Loucy (cell line): ENCODE measurements around the gene WWC1.
"Not testable (repeated sequence)": the region's sequence is repeated elsewhere in the genome, so short reads cannot be mapped to it uniquely, and the experiment has no call there.

Source experiments
- H2AFZ ChIP-seq: fragments of 200-600 bp; sonication (generic); 2 replicates; pipeline ENCODE4 v1.6.0; 2016; ENCODE audit warnings: antibody characterized with exemption, mild to moderate bottlenecking, low read length, moderate library complexity
- H3F3A ChIP-seq: fragments of 200-600 bp; 2 replicates; pipeline ENCODE4 v1.6.0; 2016; ENCODE audit warnings: antibody characterized with exemption, low read depth, mild to moderate bottlenecking
- H3K27me3 ChIP-seq: fragments of 200-600 bp; sonication (generic); 2 replicates; pipeline ENCODE4 v1.6.1; 2014; ENCODE audit warnings: low read length, mild to moderate bottlenecking; ENCODE audit not compliant: insufficient read depth, poor library complexity, severe bottlenecking
- H3K36me3 ChIP-seq: fragments of 200-600 bp; sonication (generic); 2 replicates; pipeline ENCODE4 v1.6.1; 2016; ENCODE audit warnings: low read length; ENCODE audit not compliant: insufficient read depth
- H3K4me1 ChIP-seq: fragments of 200-600 bp; sonication (generic); 2 replicates; pipeline ENCODE4 v1.5.1; 2014; ENCODE audit warnings: low read length, mild to moderate bottlenecking; ENCODE audit not compliant: insufficient read depth, poor library complexity, severe bottlenecking
- H3K4me2 ChIP-seq: fragments of 200-600 bp; sonication (generic); 2 replicates; pipeline ENCODE4 v1.6.0; 2014; ENCODE audit warnings: antibody characterized with exemption, low read length, low read depth, mild to moderate bottlenecking; ENCODE audit not compliant: poor library complexity, severe bottlenecking
- H3K4me3 ChIP-seq: fragments of 200-600 bp; sonication (generic); 2 replicates; pipeline ENCODE4 v1.5.1; 2014; ENCODE audit warnings: low read length, mild to moderate bottlenecking, mixed read lengths; ENCODE audit not compliant: poor library complexity, severe bottlenecking
- H3K79me2 ChIP-seq: fragments of 200-600 bp; sonication (generic); 2 replicates; pipeline ENCODE4 v1.6.1; 2014; ENCODE audit warnings: low read length; ENCODE audit not compliant: insufficient read depth
- H3K9ac ChIP-seq: fragments of 200-600 bp; sonication (generic); 2 replicates; pipeline ENCODE4 v1.6.0; 2014; ENCODE audit warnings: mild to moderate bottlenecking, low read depth, low read length, moderate library complexity; ENCODE audit not compliant: poor library complexity, severe bottlenecking
- H3K9me2 ChIP-seq: fragments of 200-600 bp; sonication (generic); replicated peaks from 2 replicates; pipeline ENCODE4 v1.6.1; 2016; ENCODE audit warnings: low read depth, low read length, mixed read lengths
- H3K9me3 ChIP-seq: fragments of 200-600 bp; sonication (generic); 2 replicates; pipeline ENCODE4 v1.6.1; 2014; ENCODE audit warnings: mild to moderate bottlenecking, antibody characterized with exemption, low read length, low read depth; ENCODE audit not compliant: insufficient read depth
- H4K20me1 ChIP-seq: fragments of 200-600 bp; sonication (generic); 2 replicates; pipeline ENCODE4 v1.6.0; 2014; ENCODE audit warnings: antibody characterized with exemption, low read length, mild to moderate bottlenecking; ENCODE audit not compliant: insufficient read depth, poor library complexity, severe bottlenecking
- EZH2phosphoT487 ChIP-seq: fragments of 200-600 bp; IDR thresholded peaks from 2 replicates; pipeline ENCODE4 v1.6.1; 2018; ENCODE audit warnings: antibody characterized with exemption, mild to moderate bottlenecking, moderate library complexity, borderline replicate concordance
- TF ChIP-seq, protein P1 (sequence below): fragments of 200-600 bp; sonication (generic); conservative IDR thresholded peaks from 2 replicates; pipeline ENCODE4 v1.5.1; 2014; ENCODE audit warnings: mild to moderate bottlenecking, antibody characterized with exemption, low read length

The WWC1 gene

DNA sequence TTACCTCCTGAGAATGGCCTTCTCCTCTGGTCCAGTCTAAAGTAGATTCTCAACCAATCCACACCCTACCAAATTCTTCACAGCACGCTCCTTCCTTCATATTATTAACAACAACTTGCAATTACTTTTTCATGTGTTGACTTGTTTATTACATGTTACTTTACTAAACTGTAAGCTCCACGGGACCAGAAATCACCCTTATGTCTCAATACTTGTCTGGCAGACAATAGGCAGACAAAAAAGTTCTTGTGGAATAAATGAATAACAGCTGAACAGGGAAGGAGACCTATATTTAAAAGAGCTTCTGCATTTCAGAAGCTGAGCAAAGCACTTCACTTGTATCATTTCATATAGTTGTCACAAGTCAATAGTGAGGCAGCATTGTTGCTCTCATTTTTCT is 5.7 kb upstream of the WWC1 start:
- Histone ChIP-seq H3K79me2 (no peaks in the 10 kb centered on the region), H2AFZ (no peak overlapping the region), H3K9me3 (no peaks in the 10 kb centered on the region), H3K4me2 (no peak overlapping the region), H3K4me3 (no peak overlapping the region), H3K4me1 (no peaks in the 10 kb centered on the region), H4K20me1 (no peaks in the 10 kb centered on the region), H3K36me3 (no peaks in the 10 kb centered on the region), H3F3A (no peaks in the 10 kb centered on the region), H3K27me3 (no peaks in the 10 kb centered on the region), H3K9ac (no peak overlapping the region), H3K9me2 (no peaks in the 10 kb centered on the region)
- TF ChIP-seq, protein P1, sequence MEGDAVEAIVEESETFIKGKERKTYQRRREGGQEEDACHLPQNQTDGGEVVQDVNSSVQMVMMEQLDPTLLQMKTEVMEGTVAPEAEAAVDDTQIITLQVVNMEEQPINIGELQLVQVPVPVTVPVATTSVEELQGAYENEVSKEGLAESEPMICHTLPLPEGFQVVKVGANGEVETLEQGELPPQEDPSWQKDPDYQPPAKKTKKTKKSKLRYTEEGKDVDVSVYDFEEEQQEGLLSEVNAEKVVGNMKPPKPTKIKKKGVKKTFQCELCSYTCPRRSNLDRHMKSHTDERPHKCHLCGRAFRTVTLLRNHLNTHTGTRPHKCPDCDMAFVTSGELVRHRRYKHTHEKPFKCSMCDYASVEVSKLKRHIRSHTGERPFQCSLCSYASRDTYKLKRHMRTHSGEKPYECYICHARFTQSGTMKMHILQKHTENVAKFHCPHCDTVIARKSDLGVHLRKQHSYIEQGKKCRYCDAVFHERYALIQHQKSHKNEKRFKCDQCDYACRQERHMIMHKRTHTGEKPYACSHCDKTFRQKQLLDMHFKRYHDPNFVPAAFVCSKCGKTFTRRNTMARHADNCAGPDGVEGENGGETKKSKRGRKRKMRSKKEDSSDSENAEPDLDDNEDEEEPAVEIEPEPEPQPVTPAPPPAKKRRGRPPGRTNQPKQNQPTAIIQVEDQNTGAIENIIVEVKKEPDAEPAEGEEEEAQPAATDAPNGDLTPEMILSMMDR: no peak
- no peak for TF ChIP-seq EZH2phosphoT487

GRCh38 chr5:168286386-168286785 is 5.1 kb upstream of the WWC1 start:
- H2AFZ ChIP-seq: no peak overlapping the region
- H3K9ac ChIP-seq: no peak overlapping the region
- H3K27me3 ChIP-seq: no peaks in the 10 kb centered on the region
- no peaks in the 10 kb centered on the region for H3K4me1 ChIP-seq
- H3K4me2 ChIP-seq: no peak overlapping the region
- no peaks in the 10 kb centered on the region for H3K36me3 ChIP-seq
- TF ChIP-seq, protein P1: no peak
- TF ChIP-seq EZH2phosphoT487: no peak
- H3F3A ChIP-seq: no peaks in the 10 kb centered on the region
- no peaks in the 10 kb centered on the region for H4K20me1 ChIP-seq
- H3K79me2 ChIP-seq: no peaks in the 10 kb centered on the region
- H3K9me3 ChIP-seq: no peaks in the 10 kb centered on the region
- no peaks in the 10 kb centered on the region for H3K9me2 ChIP-seq
- no peak overlapping the region for H3K4me3 ChIP-seq

GRCh38 chr5:168286863-168287262 is 4.6 kb upstream of the WWC1 start:
- H3K4me2 ChIP-seq, H3K36me3 ChIP-seq, H4K20me1 ChIP-seq, H3K79me2 ChIP-seq, H3K9ac ChIP-seq, H3K4me1 ChIP-seq, H2AFZ ChIP-seq, H3K9me3 ChIP-seq, H3K27me3 ChIP-seq, H3K4me3 ChIP-seq, H3K9me2 ChIP-seq, H3F3A ChIP-seq: not testable (repeated sequence)

DNA sequence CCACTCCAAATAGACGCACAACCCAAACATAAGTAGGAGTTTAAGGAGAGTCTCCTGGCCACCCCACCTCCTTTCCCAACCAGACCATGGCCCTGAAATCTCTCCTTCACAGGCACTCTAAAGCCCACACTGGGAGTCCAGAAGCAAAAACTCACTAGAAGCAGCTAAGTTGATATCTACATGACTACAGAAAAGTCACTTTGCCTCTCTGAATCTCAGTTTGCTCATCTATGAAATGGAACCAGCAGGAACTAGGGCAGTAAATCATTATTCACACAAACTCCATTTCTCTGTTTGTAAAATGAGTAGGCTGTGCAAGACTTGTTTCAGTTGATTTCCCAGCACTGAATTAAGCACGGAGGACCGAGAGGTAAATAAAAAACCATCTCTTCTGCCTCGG is 4.1 kb upstream of the WWC1 start:
- Histone ChIP-seq H3K27me3 (no peaks in the 10 kb centered on the region), H3K4me1 (no peaks in the 10 kb centered on the region), H2AFZ (no peak overlapping the region), H3K79me2 (no peaks in the 10 kb centered on the region), H3K4me2 (no peak overlapping the region), H3K9me2 (no peaks in the 10 kb centered on the region), H3K9me3 (no peaks in the 10 kb centered on the region), H3K9ac (no peak overlapping the region), H3F3A (no peaks in the 10 kb centered on the region), H4K20me1 (no peaks in the 10 kb centered on the region), H3K4me3 (no peak overlapping the region), H3K36me3 (no peaks in the 10 kb centered on the region)
- no peak for TF ChIP-seq EZH2phosphoT487
- TF ChIP-seq, protein P1: no peak
